Measurements from ENCODE around the gene SAP130.

Gene SAP130

DNA sequence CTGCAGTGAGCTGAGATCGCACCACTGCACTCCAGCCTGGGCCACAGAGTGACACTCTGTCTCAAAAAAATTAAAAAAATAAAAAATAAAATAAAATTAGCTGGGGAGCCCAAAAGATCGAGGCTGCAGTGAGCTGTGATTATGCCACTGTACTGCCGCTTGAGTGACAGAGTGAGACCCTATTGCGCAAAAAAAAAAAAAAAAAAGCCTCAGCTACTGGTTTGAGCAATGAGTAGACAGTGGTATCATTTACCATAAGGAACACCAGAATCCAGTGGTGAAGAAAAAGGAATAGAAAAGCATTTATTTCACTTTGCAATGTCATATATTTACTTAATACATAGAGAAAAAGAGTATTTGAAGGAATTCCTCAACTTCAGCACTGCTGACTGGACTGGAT lies 3.0 kb downstream of the SAP130 start:
- H3K9me3 ChIP-seq: no peaks in the 10 kb centered on the region
- DNase-seq: no peak
- H3K36me3 ChIP-seq: no peaks in the 10 kb centered on the region
- H3K4me3 ChIP-seq (ENCODE audit: low read depth, low read length): no peak overlapping the region
- TF ChIP-seq CTCF (IDR thresholded peaks at IDR 0.05; ENCODE audit: low read depth, low read length): no peak
- H3K4me1 ChIP-seq: no peaks in the 10 kb centered on the region
- no peaks in the 10 kb centered on the region for H3K27me3 ChIP-seq

DNA sequence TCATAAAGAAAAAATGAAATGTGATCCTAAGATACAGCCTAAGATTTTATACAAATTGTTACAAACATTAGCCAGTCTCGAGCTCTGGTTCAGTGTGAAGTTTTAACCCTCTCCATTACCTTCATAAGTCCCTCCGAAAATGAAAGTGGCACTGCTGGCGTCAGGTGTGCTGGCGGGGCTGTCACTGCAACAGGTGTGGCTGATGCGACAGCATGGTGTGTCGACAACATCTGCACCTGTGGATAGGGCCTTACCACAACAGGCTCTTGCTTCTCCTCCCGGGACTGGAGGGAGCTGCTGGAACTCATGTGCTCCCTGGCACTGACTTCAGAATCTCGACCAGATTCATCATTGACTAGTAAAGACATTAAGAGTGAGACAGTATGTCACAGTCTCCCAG lies 10.3 kb downstream of the SAP130 start:
- no peaks in the 10 kb centered on the region for H3K36me3 ChIP-seq
- TF ChIP-seq CTCF (IDR thresholded peaks at IDR 0.05; ENCODE audit: low read depth, low read length): no peak
- DNase-seq: no peak

DNA sequence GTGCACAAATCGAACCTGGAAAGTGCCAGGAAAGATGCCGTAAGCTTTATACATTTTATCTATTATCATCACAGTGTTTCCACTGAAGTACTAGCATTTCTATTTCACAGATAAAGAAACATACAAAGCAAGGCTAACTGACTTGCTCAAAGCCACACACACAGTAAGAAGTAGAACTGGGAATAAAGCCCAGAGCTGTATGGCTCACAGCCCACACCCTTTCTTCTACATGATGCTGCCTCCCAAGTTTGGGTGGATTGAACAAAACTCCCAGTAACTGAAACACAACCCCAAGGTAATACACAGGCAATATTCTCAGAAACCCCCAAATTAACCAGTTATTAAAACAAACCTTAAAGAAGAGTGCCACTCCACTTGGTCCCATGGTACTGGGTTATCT lies 11.2 kb downstream of the SAP130 start:
- no peaks in the 10 kb centered on the region for H3K4me1 ChIP-seq
- no peaks in the 10 kb centered on the region for H3K9me3 ChIP-seq
- DNase-seq: no peak
- no peaks in the 10 kb centered on the region for H3K36me3 ChIP-seq
- H3K27me3 ChIP-seq: no peaks in the 10 kb centered on the region
- TF ChIP-seq CTCF (IDR thresholded peaks at IDR 0.05; ENCODE audit: low read depth, low read length): no peak
- H3K4me3 ChIP-seq (ENCODE audit: low read depth, low read length): no peak overlapping the region

More for the DNA sequence above, 10.3 kb downstream of the SAP130 start:
- no peaks in the 10 kb centered on the region for H3K4me1 ChIP-seq
- H3K4me3 ChIP-seq (ENCODE audit: low read depth, low read length): no peak overlapping the region
- H3K9me3 ChIP-seq: no peaks in the 10 kb centered on the region
- no peaks in the 10 kb centered on the region for H3K27me3 ChIP-seq

GRCh38 chr2:128012698-128013097 lies 15.2 kb downstream of the SAP130 start:
- Histone ChIP-seq H3K36me3 (no peaks in the 10 kb centered on the region), H3K27me3 (no peaks in the 10 kb centered on the region), H3K4me1 (no peaks in the 10 kb centered on the region), H3K4me3 (ENCODE audit: low read depth, low read length) (no peak overlapping the region), H3K9me3 (no peaks in the 10 kb centered on the region)
- no peak for TF ChIP-seq CTCF (IDR thresholded peaks at IDR 0.05; ENCODE audit: low read depth, low read length)
- DNase-seq: no peak

- H3K27me3 ChIP-seq: no peaks in the 10 kb centered on the region
- H3K36me3 ChIP-seq: no peaks in the 10 kb centered on the region
- H3K9me3 ChIP-seq: no peaks in the 10 kb centered on the region
- no peaks in the 10 kb centered on the region for H3K4me1 ChIP-seq
- H3K4me3 ChIP-seq (ENCODE audit: low read depth, low read length): no peak overlapping the region
- TF ChIP-seq CTCF (IDR thresholded peaks at IDR 0.05; ENCODE audit: low read depth, low read length): no peak
- DNase-seq: no peak
Observed at GRCh38 chr2:128008074-128008672, 19.7 kb downstream of the SAP130 start.

DNA sequence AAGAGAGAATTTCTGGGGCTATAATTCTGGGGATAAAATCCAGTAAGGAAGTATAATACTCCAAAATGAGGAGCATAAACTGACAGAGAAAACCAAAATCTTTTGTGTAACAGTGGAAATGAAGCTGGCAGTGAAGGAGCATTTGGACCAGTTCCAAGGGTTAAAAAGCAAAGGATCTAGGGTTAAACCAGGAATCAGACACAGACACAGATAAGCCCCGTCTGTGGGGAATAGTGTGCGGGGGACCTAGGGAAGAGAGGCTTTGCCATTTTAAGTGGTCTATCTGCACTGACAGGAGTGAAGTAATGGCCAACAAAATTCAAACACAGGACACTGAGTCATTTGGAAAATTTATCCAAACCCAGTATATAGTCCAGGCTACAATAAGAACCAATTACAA lies 23.4 kb downstream of the SAP130 start:
- H3K36me3 ChIP-seq: no peaks in the 10 kb centered on the region; the same call in 1 of the 2 replicates
- no peak overlapping the region for H3K4me3 ChIP-seq (ENCODE audit: low read depth, low read length)
- DNase-seq: no peak
- no peak for TF ChIP-seq CTCF (IDR thresholded peaks at IDR 0.05; ENCODE audit: low read depth, low read length)
- H3K27me3 ChIP-seq: no peaks in the 10 kb centered on the region
- H3K4me1 ChIP-seq: no peaks in the 10 kb centered on the region
- H3K9me3 ChIP-seq: no peaks in the 10 kb centered on the region
